GM18867 (cell line): Measurements from ENCODE around the gene GPR150.

ENCODE experiments used
- ATAC-seq: cut with Tn5 transposase; IDR thresholded peaks from one replicate; pipeline ENCODE4 v1.9.1; 2021; ENCODE audit warnings: mild to moderate bottlenecking, moderate library complexity; ENCODE audit not compliant: unreplicated experiment

GPR150 gene

GRCh38 chr5:95620030-95620869 lies at the start of gene GPR150:
TSS of gene GPR150 (plus strand) at chr5:95620087. CDS start at chr5:95620276, 189 bp downstream.
- peak; percentile 69 for ATAC-seq

- no peak for ATAC-seq
Measured at GRCh38 chr5:95572016-95572415, 47.9 kb upstream of the GPR150 start.

GRCh38 chr5:95581576-95581975 lies 38.3 kb upstream of the GPR150 start:
- no peak for ATAC-seq

GRCh38 chr5:95583992-95584391 lies 35.9 kb upstream of the GPR150 start:
- no peak for ATAC-seq

- ATAC-seq: peak; percentile 59
Measured at GRCh38 chr5:95590880-95591279, 29.0 kb upstream of the GPR150 start.

- peak; percentile 80 for ATAC-seq
Measured at GRCh38 chr5:95591490-95591901, 28.4 kb upstream of the GPR150 start.

GRCh38 chr5:95595289-95595931 lies 24.5 kb upstream of the GPR150 start:
- ATAC-seq: no peak

- ATAC-seq: no peak
Measured at GRCh38 chr5:95599252-95599651, 20.6 kb upstream of the GPR150 start.

GRCh38 chr5:95600557-95600956 lies 19.3 kb upstream of the GPR150 start:
- no peak for ATAC-seq

- ATAC-seq: no peak
Measured at GRCh38 chr5:95605786-95606185, 14.1 kb upstream of the GPR150 start.

- ATAC-seq: no peak
Measured at GRCh38 chr5:95606419-95606818, 13.5 kb upstream of the GPR150 start.

- ATAC-seq: no peak
Measured at GRCh38 chr5:95609711-95610110, 10.2 kb upstream of the GPR150 start.

- no peak for ATAC-seq
Measured at GRCh38 chr5:95610546-95610945, 9.3 kb upstream of the GPR150 start.

- ATAC-seq: no peak
Measured at GRCh38 chr5:95611396-95611795, 8.5 kb upstream of the GPR150 start.

GRCh38 chr5:95613514-95613913 lies 6.4 kb upstream of the GPR150 start:
- ATAC-seq: no peak

- peak; percentile 73 for ATAC-seq
Measured at GRCh38 chr5:95615164-95615467, 4.8 kb upstream of the GPR150 start.

- ATAC-seq: no peak
Measured at GRCh38 chr5:95617057-95617456, 2.8 kb upstream of the GPR150 start.

GRCh38 chr5:95619096-95619495 lies 791 bp upstream of the GPR150 start:
- no peak for ATAC-seq

- no peak for ATAC-seq
Measured at GRCh38 chr5:95619514-95620029, 315 bp upstream of the GPR150 start.

- ATAC-seq: peak; percentile 49
Measured at GRCh38 chr5:95620870-95621838, 1.3 kb downstream of the GPR150 start.
